B cell (primary cell): ENCODE measurements around the gene SMIM14. TPM values are rescaled to one million over a fixed set of nuclear protein-coding genes. Genes with fewer than 3 reads are reported as not detected.
"Not testable (repeated sequence)": the region's sequence is repeated elsewhere in the genome, so short reads cannot be mapped to it uniquely, and the experiment has no call there.

Source experiments
- ATAC-seq: fragments of 200-7000 bp; cut with Tn5 transposase; one replicate; pipeline ENCODE4 v1.10.0; 2021; ENCODE audit warnings: low read depth, mild to moderate bottlenecking, moderate number of reproducible peaks, moderate library complexity
- CTCF ChIA-PET: fragments of 350-600 bp; sonication (Branson Sonifier 250); formaldehyde crosslinking; loops from one replicate; lab custom pipeline; 2021; ENCODE audit warnings: antibody characterized with exemption, inconsistent platforms; lab: Charles Lee
- POLR2A ChIA-PET: fragments of 350-600 bp; sonication (Branson Sonifier 250); formaldehyde crosslinking; loops from one replicate; lab custom pipeline; 2021; ENCODE audit warnings: antibody characterized with exemption; lab: Charles Lee
- DNase-seq: peaks from one replicate; pipeline ENCODE4 v3.0.0; 2013
- H2AFZ ChIP-seq: 2 replicates; pipeline ENCODE4 v1.6.1; 2012; ENCODE audit warnings: mild to moderate bottlenecking, low read depth, low read length; ENCODE audit not compliant: insufficient read depth, poor library complexity, severe bottlenecking
- H3K27ac ChIP-seq, 2 donors: 1 replicate in 1 of 2; 2 replicates in 1 of 2; pipeline ENCODE4 v1.5.1; 2012 to 2013; ENCODE audit warnings: low read length in 2 of 2, mild to moderate bottlenecking in 2 of 2, moderate library complexity in 1 of 2
- H3K27me3 ChIP-seq, 4 experiments: fragments of 200-600 bp in 1 of 4; sonication (generic) in 1 of 4; replicated peaks in 1 of 4; 1 replicate in 2 of 4; 2 replicates in 2 of 4; pipeline versions ENCODE4 v1.6.1 to v1.7.0; 2013 to 2016; ENCODE audit warnings: low read length in 3 of 4, mild to moderate bottlenecking in 2 of 4, mixed read lengths in 1 of 4, moderate library complexity in 1 of 4; ENCODE audit not compliant: insufficient read depth in 4 of 4, control insufficient read depth in 3 of 4; ENCODE audit errors: control extremely low read depth in 1 of 4
- H3K36me3 ChIP-seq, 2 experiments: replicated peaks in 1 of 2; 1 replicate in 1 of 2; 2 replicates in 1 of 2; pipeline versions ENCODE4 v1.6.1 to v1.7.1; 2013; ENCODE audit warnings: low read length in 1 of 2; ENCODE audit not compliant: insufficient read depth in 2 of 2, control insufficient read depth in 1 of 2; ENCODE audit errors: control extremely low read depth in 1 of 2, extremely low read depth in 1 of 2
- H3K4me1 ChIP-seq, 2 donors: fragments of 200-600 bp in 1 of 2; sonication (generic) in 1 of 2; 1 replicate in 1 of 2; 2 replicates in 1 of 2; pipeline versions ENCODE4 v1.5.1 to v1.6.1; 2013 to 2017; ENCODE audit warnings: low read length in 2 of 2; ENCODE audit not compliant: control insufficient read depth in 2 of 2, insufficient read depth in 2 of 2
- H3K4me2 ChIP-seq: replicated peaks from 2 replicates; pipeline ENCODE3; 2012; ENCODE audit warnings: mild to moderate bottlenecking, low read depth, low read length; ENCODE audit not compliant: poor library complexity, severe bottlenecking
- H3K4me3 ChIP-seq, 5 experiments: fragments of 200-600 bp in 1 of 5; sonication (generic) in 1 of 5; 1 replicate in 3 of 5; 2 replicates in 2 of 5; pipeline versions ENCODE4 v1.5.1 to v1.7.0; 2011 to 2016; ENCODE audit warnings: low read length in 4 of 5, mild to moderate bottlenecking in 4 of 5, low read depth in 2 of 5, control low read depth in 1 of 5, moderate library complexity in 1 of 5; ENCODE audit not compliant: insufficient read depth in 1 of 5; ENCODE audit errors: control extremely low read depth in 1 of 5, extremely low read depth in 1 of 5
- H3K79me2 ChIP-seq: fragments of 200-600 bp; sonication (generic); one replicate; pipeline ENCODE4 v1.6.0; 2016; ENCODE audit warnings: low read length; ENCODE audit not compliant: control insufficient read depth, insufficient read depth
- H3K9ac ChIP-seq: fragments of 200-600 bp; sonication (generic); 2 replicates; pipeline ENCODE4 v1.6.1; 2017; ENCODE audit warnings: mild to moderate bottlenecking, low read length, moderate library complexity
- H3K9me3 ChIP-seq, 3 donors: one replicate each; pipeline versions ENCODE4 v1.6.1 to v1.7.1; 2013; ENCODE audit warnings: low read length in 2 of 3; ENCODE audit not compliant: control insufficient read depth in 2 of 3, insufficient read depth in 1 of 3; ENCODE audit errors: control extremely low read depth in 1 of 3
- H4K20me1 ChIP-seq: 2 replicates; pipeline ENCODE4 v1.6.0; 2012; ENCODE audit warnings: mild to moderate bottlenecking, low read length; ENCODE audit not compliant: insufficient read depth, control insufficient read depth, poor library complexity, severe bottlenecking
- H3K27ac Mint-ChIP-seq: one replicate; pipeline ENCODE4 v1.8.0; 2021; ENCODE audit warnings: mixed read lengths
- H3K27me3 Mint-ChIP-seq: one replicate; pipeline ENCODE4 v1.8.0; 2021; ENCODE audit warnings: mixed read lengths
- H3K4me1 Mint-ChIP-seq: one replicate; pipeline ENCODE4 v1.8.0; 2021; ENCODE audit warnings: mixed read lengths
- H3K4me3 Mint-ChIP-seq: one replicate; pipeline ENCODE4 v1.8.0; 2021; ENCODE audit warnings: mixed read lengths
- H3K9me3 Mint-ChIP-seq: one replicate; pipeline ENCODE4 v1.8.0; 2022; ENCODE audit warnings: mixed read lengths; ENCODE audit not compliant: insufficient read depth
- EZH2 ChIP-seq: IDR thresholded peaks from 2 replicates; pipeline ENCODE4 v1.6.1; 2012; ENCODE audit warnings: borderline replicate concordance, low read depth, mild to moderate bottlenecking, moderate library complexity, low read length; ENCODE audit not compliant: insufficient read depth, poor library complexity, severe bottlenecking
- WGBS: methylation state at CpG from one replicate; pipeline ENCODE4 v1.1.5; 2013; ENCODE audit warnings: missing lambda C conversion rate; ENCODE audit not compliant: insufficient coverage; 5-methylcytosine and 5-hydroxymethylcytosine counted together
- intact Hi-C: fragments of 100-400 bp; cut with micrococcal nuclease; formaldehyde crosslinking; loops from one replicate; pipeline ENCODE4 v1.10.0; 2022
- polyA plus RNA-seq: library from polyadenylated mRNA; depleted of rRNA; stranded (reverse); fragments of >200 nt; gene quantifications from 2 replicates; pipeline ENCODE4 v1.2.3, GENCODE V29; 2012
- total RNA-seq, 2 donors: library from RNA; stranded (reverse); fragments of 120-200 nt in 1 of 2; gene quantifications; 1 replicate in 1 of 2; 2 replicates in 1 of 2; pipeline versions ENCODE4 v1.2.3 to v1.2.4, GENCODE V29; 2013 to 2022
- TF ChIP-seq, protein P1 (sequence below): fragments of 200-600 bp; IDR thresholded peaks from one replicate; pipeline ENCODE4 v1.8.0; 2022; ENCODE audit warnings: antibody characterized with exemption, mild to moderate bottlenecking

Gene SMIM14
- total and polyA plus RNA-seq, 2 donors (not counting 1 experiment from before 2014, with no cell fraction given), result 38.9 to 56.0 TPM

DNA sequence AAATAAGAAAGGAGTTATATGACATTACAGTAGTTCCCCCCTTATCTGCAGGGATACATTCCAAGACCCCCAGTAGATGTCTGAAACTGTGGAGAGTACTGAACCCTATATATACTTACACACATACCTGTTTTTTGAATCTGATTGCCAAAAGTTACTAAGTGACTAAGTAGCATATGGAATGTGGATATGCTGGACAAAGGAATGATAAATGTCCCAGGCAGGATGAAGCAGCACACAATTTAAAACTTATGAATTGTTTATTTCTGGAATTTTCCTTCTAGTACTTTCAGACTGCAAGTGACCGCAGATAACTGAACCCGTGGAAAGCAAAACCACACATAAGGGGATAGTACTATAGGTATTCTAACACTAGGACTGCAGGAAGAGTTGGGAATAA lies 134.1 kb downstream of the SMIM14 start:
- no peaks in the 10 kb centered on the region for H3K27me3 ChIP-seq
- H2AFZ ChIP-seq, result no peak overlapping the region
- intact Hi-C loops, result no loop called here
- Mint-ChIP-seq H3K27me3 (no peaks in the 10 kb centered on the region), H3K4me1 (no peaks in the 10 kb centered on the region), H3K4me3 (no peak overlapping the region), H3K27ac (no peak overlapping the region), H3K9me3 (no peaks in the 10 kb centered on the region)
- no peaks in the 10 kb centered on the region for H3K79me2 ChIP-seq
- CTCF ChIA-PET, result no interaction called here
- no CpG with 5 or more reads among the region's 2 CpGs for WGBS
- no peak overlapping the region for H3K4me3 ChIP-seq
- H3K27ac ChIP-seq, result no peak overlapping the region
- H4K20me1 ChIP-seq, result no peaks in the 10 kb centered on the region
- POLR2A ChIA-PET, result no interaction called here
- DNase-seq (no peak), ATAC-seq (no peak)
- no peaks in the 10 kb centered on the region for H3K4me1 ChIP-seq
- H3K36me3 ChIP-seq, result peaks cover 14 to 58% of the 10 kb centered on the region in 2 experiments
- TF ChIP-seq, protein P1, sequence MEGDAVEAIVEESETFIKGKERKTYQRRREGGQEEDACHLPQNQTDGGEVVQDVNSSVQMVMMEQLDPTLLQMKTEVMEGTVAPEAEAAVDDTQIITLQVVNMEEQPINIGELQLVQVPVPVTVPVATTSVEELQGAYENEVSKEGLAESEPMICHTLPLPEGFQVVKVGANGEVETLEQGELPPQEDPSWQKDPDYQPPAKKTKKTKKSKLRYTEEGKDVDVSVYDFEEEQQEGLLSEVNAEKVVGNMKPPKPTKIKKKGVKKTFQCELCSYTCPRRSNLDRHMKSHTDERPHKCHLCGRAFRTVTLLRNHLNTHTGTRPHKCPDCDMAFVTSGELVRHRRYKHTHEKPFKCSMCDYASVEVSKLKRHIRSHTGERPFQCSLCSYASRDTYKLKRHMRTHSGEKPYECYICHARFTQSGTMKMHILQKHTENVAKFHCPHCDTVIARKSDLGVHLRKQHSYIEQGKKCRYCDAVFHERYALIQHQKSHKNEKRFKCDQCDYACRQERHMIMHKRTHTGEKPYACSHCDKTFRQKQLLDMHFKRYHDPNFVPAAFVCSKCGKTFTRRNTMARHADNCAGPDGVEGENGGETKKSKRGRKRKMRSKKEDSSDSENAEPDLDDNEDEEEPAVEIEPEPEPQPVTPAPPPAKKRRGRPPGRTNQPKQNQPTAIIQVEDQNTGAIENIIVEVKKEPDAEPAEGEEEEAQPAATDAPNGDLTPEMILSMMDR, result no peak
- no peak for TF ChIP-seq EZH2
- no peak overlapping the region for H3K9ac ChIP-seq
- no peak overlapping the region for H3K4me2 ChIP-seq
- no peaks in the 10 kb centered on the region for H3K9me3 ChIP-seq

DNA sequence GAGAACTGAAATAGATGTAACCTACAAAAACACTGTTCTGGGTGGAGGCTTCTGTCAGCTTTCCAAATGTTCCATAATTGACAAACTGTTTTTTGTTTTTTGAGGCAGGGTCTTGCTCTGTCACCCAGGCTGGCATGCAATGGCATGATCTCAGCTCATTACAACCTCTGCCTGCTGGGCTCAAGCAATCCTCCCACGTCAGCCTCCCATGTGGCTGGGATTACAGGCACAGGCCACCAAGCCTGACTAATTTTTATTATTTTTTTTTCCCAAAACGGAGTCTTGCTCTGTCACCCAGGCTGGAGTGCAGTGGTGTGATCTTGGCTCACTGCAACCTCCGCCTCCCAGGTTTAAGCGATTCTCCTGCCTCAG lies 136.0 kb downstream of the SMIM14 start:
- H3K27ac ChIP-seq, H3K4me3 Mint-ChIP-seq, H3K9me3 ChIP-seq, H4K20me1 ChIP-seq, H3K4me1 Mint-ChIP-seq, ATAC-seq, H3K9me3 Mint-ChIP-seq, H3K4me2 ChIP-seq, H2AFZ ChIP-seq, CTCF ChIA-PET, H3K9ac ChIP-seq, DNase-seq, H3K27me3 Mint-ChIP-seq, H3K27me3 ChIP-seq, H3K4me3 ChIP-seq, H3K79me2 ChIP-seq, H3K27ac Mint-ChIP-seq, intact Hi-C loops, H3K4me1 ChIP-seq: not testable (repeated sequence)
- 100% methylated on average over 2 of the region's 4 CpGs for WGBS
- POLR2A ChIA-PET, result interaction anchor here (0.6 kb wide), 1 partner anchor 99 kb away, joined by 5 read pairs; no protein-coding TSS in a partner anchor
- peaks cover 14 to 52% of the 10 kb centered on the region in 2 experiments for H3K36me3 ChIP-seq
